K562 (cell line): ENCODE data around the gene KCNJ8. TPM values are rescaled to one million over a fixed set of nuclear protein-coding genes. Genes with fewer than 3 reads are reported as not detected.

Experiments
- ATAC-seq: fragments of 200-7000 bp; cut with Tn5 transposase; 3 replicates; pipeline ENCODE4 v1.9.1; 2020; ENCODE audit warnings: moderate library complexity
- BruUV-seq: library from RNA; stranded (reverse); fragments of 400-500 nt; replicated peaks from 2 replicates; lab custom pipeline; 2021; lab: Mats Ljungman, UMichigan
- CTCF ChIA-PET: fragments of 300-600 bp; formaldehyde crosslinking; extraction: SDS; loops from one replicate; lab custom pipeline; 2021; ENCODE audit warnings: low intra/inter-chr PET ratio; lab: Yijun Ruan, JAX
- POLR2A ChIA-PET: fragments of 300-600, 350-650 bp; sonication (Branson Sonifier 250); formaldehyde crosslinking; extraction: SDS; loops from one replicate; lab custom pipeline; 2021; ENCODE audit warnings: antibody characterized with exemption, inconsistent platforms; lab: Yijun Ruan, JAX
- DNase-seq, 4 experiments: peaks; one replicate each; pipeline versions ENCODE4 v3.0.0 to v3.0.0-alpha.2; 2011 to 2018; ENCODE audit warnings: low spot score in 3 of 4, mixed read lengths in 3 of 4; ENCODE audit errors: extremely low read depth in 1 of 4
- FAIRE-seq: peaks from 2 replicates; lab custom pipeline; 2011; peaks lifted over from hg19 to GRCh38; lab: Jason Lieb, UNC
- H2AFZ ChIP-seq: 2 replicates; pipeline ENCODE4 v1.6.0; 2011; ENCODE audit warnings: low read depth, low read length, control low read depth, inconsistent platforms
- H3K27ac ChIP-seq: fragments of 200-600 bp; 3 replicates; pipeline ENCODE4 v1.8.0; 2011; ENCODE audit warnings: low read depth, mild to moderate bottlenecking, control low read depth, inconsistent platforms, low read length, moderate library complexity, mixed read lengths; ENCODE audit errors: extremely low read depth
- H3K27me3 ChIP-seq, 2 experiments: fragments of 300-600 bp in 1 of 2; 2 replicates in 1 of 2; 3 replicates in 1 of 2; pipeline versions ENCODE4 v1.6.0 to v1.8.0; 2011; ENCODE audit warnings: inconsistent platforms in 2 of 2, low read length in 2 of 2, mild to moderate bottlenecking in 1 of 2, mixed read lengths in 1 of 2, moderate library complexity in 1 of 2; ENCODE audit not compliant: control insufficient read depth in 2 of 2, insufficient read depth in 2 of 2
- H3K36me3 ChIP-seq: fragments of 300-600 bp; 3 replicates; pipeline ENCODE4 v1.8.0; 2011; ENCODE audit warnings: mild to moderate bottlenecking, low read length, inconsistent platforms; ENCODE audit not compliant: control insufficient read depth, insufficient read depth
- H3K4me1 ChIP-seq, 2 experiments: fragments of 200-600 bp in 1 of 2; replicated peaks in 1 of 2; 2 replicates in 1 of 2; 3 replicates in 1 of 2; pipeline versions ENCODE4 v1.5.1 to v1.8.0; 2011; ENCODE audit warnings: inconsistent platforms in 2 of 2, low read length in 2 of 2, mild to moderate bottlenecking in 1 of 2, mixed read lengths in 1 of 2, moderate library complexity in 1 of 2; ENCODE audit not compliant: control insufficient read depth in 2 of 2, insufficient read depth in 2 of 2
- H3K4me2 ChIP-seq: 2 replicates; pipeline ENCODE4 v1.6.1; 2011; ENCODE audit warnings: low read length, control low read depth, inconsistent platforms, mixed read lengths; ENCODE audit not compliant: insufficient read depth
- H3K4me3 ChIP-seq: fragments of 200-600 bp; sonication (generic), shearing (Covaris generic); 2 replicates; pipeline ENCODE4 v1.5.1; 2016; ENCODE audit warnings: control low read depth, inconsistent platforms
- H3K79me2 ChIP-seq: fragments of 200-600 bp; 3 replicates; pipeline ENCODE4 v1.8.0; 2011; ENCODE audit warnings: low read length, inconsistent platforms; ENCODE audit not compliant: control insufficient read depth, insufficient read depth
- H3K9ac ChIP-seq, 2 experiments: 2 replicates each; pipeline versions ENCODE4 v1.6.0 to v1.6.1; 2011; ENCODE audit warnings: low read depth in 2 of 2, low read length in 2 of 2, control low read depth in 1 of 2, inconsistent platforms in 1 of 2, mild to moderate bottlenecking in 1 of 2, mixed read lengths in 1 of 2; ENCODE audit not compliant: insufficient read depth in 1 of 2
- H3K9me1 ChIP-seq: one replicate; pipeline ENCODE4 v1.6.0; 2011; ENCODE audit warnings: inconsistent platforms, mild to moderate bottlenecking, low read length, moderate library complexity; ENCODE audit not compliant: control insufficient read depth, insufficient read depth
- H3K9me3 ChIP-seq: replicated peaks from 2 replicates; pipeline ENCODE4 v1.5.1; 2011; ENCODE audit warnings: low read depth, low read length, inconsistent platforms; ENCODE audit not compliant: control insufficient read depth, insufficient read depth
- H4K20me1 ChIP-seq: replicated peaks from 2 replicates; pipeline ENCODE4 v1.6.1; 2011; ENCODE audit warnings: low read length, inconsistent platforms, mixed read lengths; ENCODE audit not compliant: control insufficient read depth, insufficient read depth
- BACH1 ChIP-seq: fragments of 200-800 bp; sonication (Bioruptor generic); IDR thresholded peaks from 2 replicates; pipeline ENCODE4 v1.6.1; 2016; ENCODE audit warnings: missing genetic modification characterization, missing compliant biosample characterization
- CC2D1A ChIP-seq: fragments of 450-650 bp; IDR thresholded peaks from 2 replicates; pipeline ENCODE4 v1.6.1; 2017; ENCODE audit warnings: mild to moderate bottlenecking
- CTCFL ChIP-seq: IDR thresholded peaks from 2 replicates; pipeline ENCODE4 v1.6.1; 2011; ENCODE audit warnings: borderline replicate concordance, low read depth, mild to moderate bottlenecking, moderate library complexity, low read length; ENCODE audit not compliant: insufficient read depth, poor library complexity, severe bottlenecking
- GATA2 ChIP-seq: sonication (generic); formaldehyde crosslinking; IDR thresholded peaks from 2 replicates; pipeline ENCODE4 v1.4.0; 2020; ENCODE audit warnings: mild to moderate bottlenecking, missing genetic modification reagents
- HDGF ChIP-seq: fragments of 450-650 bp; IDR thresholded peaks from 2 replicates; pipeline ENCODE4 v1.6.1; 2016
- HMG20A ChIP-seq: fragments of 450-650 bp; formaldehyde crosslinking; conservative IDR thresholded peaks from 2 replicates; pipeline ENCODE4 v1.4.0; 2020; ENCODE audit warnings: mild to moderate bottlenecking, mixed read lengths
- HNRNPLL ChIP-seq: fragments of 200-400 bp; formaldehyde crosslinking; IDR thresholded peaks from 2 replicates; pipeline ENCODE4 v1.6.1; 2017; ENCODE audit warnings: low read length, low read depth, mild to moderate bottlenecking; ENCODE audit not compliant: poor library complexity, severe bottlenecking
- JUN ChIP-seq, 2 experiments: sonication (generic) in 1 of 2; formaldehyde crosslinking in 1 of 2; IDR thresholded peaks; 2 replicates each; pipeline versions ENCODE4 v1.6.1 to v1.8.0; 2012 to 2022; ENCODE audit warnings: borderline replicate concordance in 2 of 2, mild to moderate bottlenecking in 2 of 2, improper control_type of control experiment in 1 of 2, low read depth in 1 of 2, low read length in 1 of 2, missing genetic modification reagents in 1 of 2
- NBN ChIP-seq: fragments of 450-650 bp; IDR thresholded peaks from 2 replicates; pipeline ENCODE4 v1.6.1; 2016; ENCODE audit warnings: low read depth, mild to moderate bottlenecking
- NCOA1 ChIP-seq: fragments of 450-650 bp; IDR thresholded peaks from 2 replicates; pipeline ENCODE4 v1.6.1; 2016; ENCODE audit warnings: low read depth
- NRF1 ChIP-seq, 2 experiments: fragments of 450-650 bp; IDR thresholded peaks in 1 of 2; conservative IDR thresholded peaks in 1 of 2; 2 replicates each; pipeline ENCODE4 v1.6.1; 2014; ENCODE audit warnings: mild to moderate bottlenecking in 2 of 2
- SAFB2 ChIP-seq: fragments of 200-400 bp; formaldehyde crosslinking; IDR thresholded peaks from 2 replicates; pipeline ENCODE4 v1.6.1; 2018; ENCODE audit warnings: borderline replicate concordance, low read length, low read depth, moderate library complexity; ENCODE audit not compliant: severe bottlenecking
- SIX5 ChIP-seq, 2 experiments: IDR thresholded peaks; 2 replicates each; pipeline ENCODE4 v1.6.1; 2011; ENCODE audit warnings: low read length in 2 of 2, borderline replicate concordance in 1 of 2, low read depth in 1 of 2, mild to moderate bottlenecking in 1 of 2, moderate library complexity in 1 of 2; ENCODE audit not compliant: insufficient read depth in 1 of 2
- STAT5A ChIP-seq: IDR thresholded peaks from 2 replicates; pipeline ENCODE4 v1.6.1; 2012; ENCODE audit warnings: low read length, inconsistent platforms, borderline replicate concordance
- ZNF253 ChIP-seq: fragments of 250-450 bp; sonication (Bioruptor Pico); conservative IDR thresholded peaks from 2 replicates; pipeline ENCODE4 v1.6.1; 2021; ENCODE audit warnings: mild to moderate bottlenecking
- ZNF696 ChIP-seq: fragments of 250-450 bp; sonication (Bioruptor Pico); conservative IDR thresholded peaks from 2 replicates; pipeline ENCODE4 v1.4.0; 2020; ENCODE audit warnings: mild to moderate bottlenecking, moderate library complexity
- ZNF780A ChIP-seq: fragments of 250-450 bp; sonication (Bioruptor Pico); IDR thresholded peaks from 2 replicates; pipeline ENCODE4 v1.5.0; 2021; ENCODE audit warnings: mild to moderate bottlenecking
- WGBS: fragments of 100-300 bp; shearing (Covaris generic); methylation state at CpG from one replicate; pipeline ENCODE4 v1.1.6; 2016; ENCODE audit warnings: low coverage, mixed read lengths; ENCODE audit not compliant: insufficient coverage; ENCODE audit errors: missing lambda C conversion rate; 5-methylcytosine and 5-hydroxymethylcytosine counted together
- in situ Hi-C: fragments of 300-500 bp; cut with MboI; formaldehyde crosslinking; loops from 4 replicates; pipeline ENCODE4 v1.15.0; 2018; ENCODE audit warnings: inconsistent platforms, mixed read lengths
- intact Hi-C: fragments of 100-400 bp; cut with micrococcal nuclease; formaldehyde crosslinking; loops from 2 replicates; pipeline ENCODE4 v1.14.2; 2022
- polyA plus RNA-seq, 8 experiments: library from polyadenylated mRNA; depleted of rRNA in 4 of 8; stranded (reverse) in 5 of 8; unstranded in 3 of 8; fragments of >200 nt; fragmentation: Nextera tagmentation in 2 of 8; fragmentation: Illumina TruSeq in 1 of 8; extraction: Ambion mirVana in 2 of 8; extraction: Trizol in 1 of 8; gene quantifications; 2 replicates each; pipeline versions ENCODE4 v1.2.1 to v1.2.3, GENCODE V29; 2011 to 2014; ENCODE audit warnings: inconsistent platforms in 1 of 8, missing spikeins in 1 of 8
- total RNA-seq, 7 experiments: library from RNA; depleted of rRNA in 6 of 7; stranded (reverse); fragments of >200 nt in 6 of 7; fragmentation: Illumina TruSeq in 2 of 7; extraction: Trizol in 2 of 7; gene quantifications; 2 replicates each; pipeline versions ENCODE4 v1.2.1 to v1.2.3, GENCODE V29; 2011 to 2021; ENCODE audit warnings: low replicate concordance in 1 of 7
- TF ChIP-seq, protein P1 (sequence below): fragments of 250-450 bp; sonication (Bioruptor Pico); IDR thresholded peaks from 2 replicates; pipeline ENCODE4 v1.5.0; 2021
- TF ChIP-seq, protein P2 (sequence below): fragments of 450-650 bp; formaldehyde crosslinking; IDR thresholded peaks from 2 replicates; pipeline ENCODE4 v1.4.0; 2022; ENCODE audit warnings: missing genetic modification characterization

KCNJ8 gene
- total and polyA plus RNA-seq, 9 of the 15 experiments (the other 6 are each of a cell fraction or from before 2014, with no cell fraction given): 0.28 to 3.6 (median 1.1) TPM

GRCh38 chr12:21815306-21816062, 41.0 kb upstream of the KCNJ8 start:
- FAIRE-seq (no peak), ATAC-seq (no peak), DNase-seq (no peak)
- H2AFZ ChIP-seq: no peak overlapping the region
- in situ Hi-C loops: no loop called here
- CTCF ChIA-PET: no interaction called here
- POLR2A ChIA-PET: no interaction called here
- WGBS: 0% methylated on average over 1 of the region's 1 CpG
- no peak overlapping the region for H3K9ac ChIP-seq
- no TSS peak for BruUV-seq
- no peaks in the 10 kb centered on the region for H3K27me3 ChIP-seq
- no peaks in the 10 kb centered on the region for H3K9me3 ChIP-seq
- no peak overlapping the region for H3K27ac ChIP-seq
- TF ChIP-seq, protein P1, sequence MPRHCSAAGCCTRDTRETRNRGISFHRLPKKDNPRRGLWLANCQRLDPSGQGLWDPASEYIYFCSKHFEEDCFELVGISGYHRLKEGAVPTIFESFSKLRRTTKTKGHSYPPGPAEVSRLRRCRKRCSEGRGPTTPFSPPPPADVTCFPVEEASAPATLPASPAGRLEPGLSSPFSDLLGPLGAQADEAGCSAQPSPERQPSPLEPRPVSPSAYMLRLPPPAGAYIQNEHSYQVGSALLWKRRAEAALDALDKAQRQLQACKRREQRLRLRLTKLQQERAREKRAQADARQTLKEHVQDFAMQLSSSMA (CRISPR knock-in tag): no peak
- TF ChIP-seq HNRNPLL: no peak
- TF ChIP-seq HMG20A (CRISPR knock-in tag): no peak
- TF ChIP-seq HDGF: no peak
- no peak for TF ChIP-seq STAT5A
- no peak for TF ChIP-seq ZNF780A (CRISPR knock-in tag)
- no peak for TF ChIP-seq NCOA1
- TF ChIP-seq GATA2 (CRISPR knock-in tag): no peak
- no peak for TF ChIP-seq CC2D1A
- TF ChIP-seq BACH1 (tag): no peak
- no peak for TF ChIP-seq JUN (IDR thresholded peaks at IDR 0.05; ENCODE audit: borderline replicate concordance, low read depth, low read length)
- no peak for TF ChIP-seq JUN (CRISPR knock-in tag; IDR thresholded peaks at IDR 0.05; ENCODE audit: borderline replicate concordance)
- TF ChIP-seq ZNF696: no peak
- TF ChIP-seq ZNF253 (CRISPR knock-in tag): no peak
- TF ChIP-seq NRF1 (conservative IDR thresholded peaks at IDR 0.05 in 1 of 2, IDR thresholded peaks at IDR 0.05 in 1 of 2): no peak
- no peak for TF ChIP-seq SIX5 (IDR thresholded peaks at IDR 0.05; ENCODE audit: borderline replicate concordance in 1 of 2, insufficient read depth in 1 of 2, low read depth in 1 of 2, low read length in 2 of 2)
- no peak for TF ChIP-seq NBN
- TF ChIP-seq CTCFL: no peak
- TF ChIP-seq, protein P2, sequence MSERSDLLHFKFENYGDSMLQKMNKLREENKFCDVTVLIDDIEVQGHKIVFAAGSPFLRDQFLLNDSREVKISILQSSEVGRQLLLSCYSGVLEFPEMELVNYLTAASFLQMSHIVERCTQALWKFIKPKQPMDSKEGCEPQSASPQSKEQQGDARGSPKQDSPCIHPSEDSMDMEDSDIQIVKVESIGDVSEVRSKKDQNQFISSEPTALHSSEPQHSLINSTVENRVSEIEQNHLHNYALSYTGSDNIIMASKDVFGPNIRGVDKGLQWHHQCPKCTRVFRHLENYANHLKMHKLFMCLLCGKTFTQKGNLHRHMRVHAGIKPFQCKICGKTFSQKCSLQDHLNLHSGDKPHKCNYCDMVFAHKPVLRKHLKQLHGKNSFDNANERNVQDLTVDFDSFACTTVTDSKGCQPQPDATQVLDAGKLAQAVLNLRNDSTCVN (CRISPR knock-in tag): no peak
- TF ChIP-seq SAFB2: no peak
- intact Hi-C loops: no loop called here
- no peaks in the 10 kb centered on the region for H3K9me1 ChIP-seq
- H3K4me1 ChIP-seq: no peaks in the 10 kb centered on the region
- H3K4me2 ChIP-seq: no peak overlapping the region
- no peaks in the 10 kb centered on the region for H4K20me1 ChIP-seq
- H3K79me2 ChIP-seq: no peaks in the 10 kb centered on the region
- H3K4me3 ChIP-seq: no peak overlapping the region
- no peaks in the 10 kb centered on the region for H3K36me3 ChIP-seq
